ENCODE results near the gene CGRRF1.
A peak's percentile ranks its signal among the peaks of the same experiment; 100 is the strongest.

Gene CGRRF1

GRCh38 chr14:54509546-54510501 lies at the start of gene CGRRF1:
CGRRF1 (plus strand) TSS chr14:54509906; CDS start chr14:54509960, 54 bp downstream.
- peak; percentile 93 to 97 (median 95) for DNase-seq (ENCODE audit: low read depth in 2 of 3, low spot score in 2 of 3)

- DNase-seq (ENCODE audit: low read depth in 2 of 3, low spot score in 2 of 3): no peak
Observed at GRCh38 chr14:54462048-54462447, 47.7 kb upstream of the CGRRF1 start.

- no peak for DNase-seq (ENCODE audit: low read depth in 2 of 3, low spot score in 2 of 3)
Observed at GRCh38 chr14:54465654-54466053, 44.1 kb upstream of the CGRRF1 start.

- no peak for DNase-seq (ENCODE audit: low read depth in 2 of 3, low spot score in 2 of 3)
Observed at GRCh38 chr14:54467280-54467679, 42.4 kb upstream of the CGRRF1 start.

- no peak for DNase-seq (ENCODE audit: low read depth in 2 of 3, low spot score in 2 of 3)
Observed at GRCh38 chr14:54470701-54471100, 39.0 kb upstream of the CGRRF1 start.

- DNase-seq (ENCODE audit: low read depth in 2 of 3, low spot score in 2 of 3): no peak
Observed at GRCh38 chr14:54471641-54472040, 38.1 kb upstream of the CGRRF1 start.

- no peak for DNase-seq (ENCODE audit: low read depth in 2 of 3, low spot score in 2 of 3)
Observed at GRCh38 chr14:54472315-54472714, 37.4 kb upstream of the CGRRF1 start.

GRCh38 chr14:54474232-54474793 lies 35.4 kb upstream of the CGRRF1 start:
- no peak for DNase-seq (ENCODE audit: low read depth in 2 of 3, low spot score in 2 of 3)

GRCh38 chr14:54475187-54475899 lies 34.4 kb upstream of the CGRRF1 start:
- no peak for DNase-seq (ENCODE audit: low read depth in 2 of 3, low spot score in 2 of 3)

- DNase-seq (ENCODE audit: low read depth in 2 of 3, low spot score in 2 of 3): no peak
Observed at GRCh38 chr14:54475911-54476310, 33.8 kb upstream of the CGRRF1 start.

- no peak for DNase-seq (ENCODE audit: low read depth in 2 of 3, low spot score in 2 of 3)
Observed at GRCh38 chr14:54478636-54479215, 31.0 kb upstream of the CGRRF1 start.

- no peak for DNase-seq (ENCODE audit: low read depth in 2 of 3, low spot score in 2 of 3)
Observed at GRCh38 chr14:54480830-54481562, 28.7 kb upstream of the CGRRF1 start.

- DNase-seq (ENCODE audit: low read depth in 2 of 3, low spot score in 2 of 3): no peak
Observed at GRCh38 chr14:54481695-54482094, 28.0 kb upstream of the CGRRF1 start.

GRCh38 chr14:54483073-54483745 lies 26.5 kb upstream of the CGRRF1 start:
- no peak for DNase-seq (ENCODE audit: low read depth in 2 of 3, low spot score in 2 of 3)

- DNase-seq (ENCODE audit: low read depth in 2 of 3, low spot score in 2 of 3): no peak
Observed at GRCh38 chr14:54483846-54484245, 25.9 kb upstream of the CGRRF1 start.

- DNase-seq (ENCODE audit: low read depth in 2 of 3, low spot score in 2 of 3): no peak
Observed at GRCh38 chr14:54486685-54487084, 23.0 kb upstream of the CGRRF1 start.

- DNase-seq (ENCODE audit: low read depth in 2 of 3, low spot score in 2 of 3): no peak
Observed at GRCh38 chr14:54487771-54488170, 21.9 kb upstream of the CGRRF1 start.

- no peak for DNase-seq (ENCODE audit: low read depth in 2 of 3, low spot score in 2 of 3)
Observed at GRCh38 chr14:54488318-54488645, 21.4 kb upstream of the CGRRF1 start.

GRCh38 chr14:54488646-54489317 lies 20.9 kb upstream of the CGRRF1 start, which contains the start of gene GMFB:
GMFB (minus strand) TSS chr14:54488980; CDS start chr14:54488927, 53 bp downstream.
- DNase-seq (ENCODE audit: low read depth in 2 of 3, low spot score in 2 of 3): peak; percentile 54 to 76 (median 58)

- DNase-seq (ENCODE audit: low read depth in 2 of 3, low spot score in 2 of 3): no peak
Observed at GRCh38 chr14:54489318-54489683, 20.4 kb upstream of the CGRRF1 start.
